Measurements from ENCODE around the gene PACS1.
A peak's percentile ranks its signal among the peaks of the same experiment; 100 is the strongest.

PACS1 gene

GRCh38 chr11:66124564-66124963, 54.5 kb downstream of the PACS1 start:
- Histone ChIP-seq H3K4me1 (ENCODE audit: control insufficient read depth in 1 of 2, insufficient read depth in 1 of 2, low read depth in 1 of 2, low read length in 1 of 2) (peaks cover 22 to 26% of the 10 kb centered on the region in 2 experiments), H3K27ac (no peak overlapping the region), H3K4me3 (ENCODE audit: low read depth in 1 of 2, low read length in 1 of 2) (no peak overlapping the region), H3K36me3 (no peaks in the 10 kb centered on the region), H3K9me3 (no peaks in the 10 kb centered on the region), H3K27me3 (no peaks in the 10 kb centered on the region)
- TF ChIP-seq, protein P1, sequence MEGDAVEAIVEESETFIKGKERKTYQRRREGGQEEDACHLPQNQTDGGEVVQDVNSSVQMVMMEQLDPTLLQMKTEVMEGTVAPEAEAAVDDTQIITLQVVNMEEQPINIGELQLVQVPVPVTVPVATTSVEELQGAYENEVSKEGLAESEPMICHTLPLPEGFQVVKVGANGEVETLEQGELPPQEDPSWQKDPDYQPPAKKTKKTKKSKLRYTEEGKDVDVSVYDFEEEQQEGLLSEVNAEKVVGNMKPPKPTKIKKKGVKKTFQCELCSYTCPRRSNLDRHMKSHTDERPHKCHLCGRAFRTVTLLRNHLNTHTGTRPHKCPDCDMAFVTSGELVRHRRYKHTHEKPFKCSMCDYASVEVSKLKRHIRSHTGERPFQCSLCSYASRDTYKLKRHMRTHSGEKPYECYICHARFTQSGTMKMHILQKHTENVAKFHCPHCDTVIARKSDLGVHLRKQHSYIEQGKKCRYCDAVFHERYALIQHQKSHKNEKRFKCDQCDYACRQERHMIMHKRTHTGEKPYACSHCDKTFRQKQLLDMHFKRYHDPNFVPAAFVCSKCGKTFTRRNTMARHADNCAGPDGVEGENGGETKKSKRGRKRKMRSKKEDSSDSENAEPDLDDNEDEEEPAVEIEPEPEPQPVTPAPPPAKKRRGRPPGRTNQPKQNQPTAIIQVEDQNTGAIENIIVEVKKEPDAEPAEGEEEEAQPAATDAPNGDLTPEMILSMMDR (IDR thresholded peaks at IDR 0.05): no peak

DNA sequence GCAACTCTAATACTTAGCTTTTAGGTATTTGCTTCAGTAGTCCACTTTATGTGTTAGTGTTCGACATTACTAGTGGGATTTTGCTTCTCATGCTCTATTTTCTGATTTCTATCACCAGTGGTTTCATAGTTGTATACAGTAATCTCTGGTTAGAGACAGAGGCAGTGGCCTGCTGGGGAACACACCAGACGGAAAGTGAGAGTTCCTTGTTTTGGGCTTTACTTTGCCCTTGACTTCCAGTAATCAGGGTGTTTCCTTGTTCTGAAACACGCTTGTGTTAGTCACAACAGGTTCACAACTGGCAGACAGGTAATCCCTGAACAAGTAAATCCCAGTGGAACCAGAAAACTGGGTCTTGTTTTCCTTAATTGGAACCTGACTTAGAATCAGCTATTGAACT, 56.0 kb downstream of the PACS1 start:
- no peaks in the 10 kb centered on the region for H3K36me3 ChIP-seq
- peaks cover 22 to 26% of the 10 kb centered on the region in 2 experiments for H3K4me1 ChIP-seq (ENCODE audit: control insufficient read depth in 1 of 2, insufficient read depth in 1 of 2, low read depth in 1 of 2, low read length in 1 of 2)
- no peaks in the 10 kb centered on the region for H3K9me3 ChIP-seq
- no peaks in the 10 kb centered on the region for H3K27me3 ChIP-seq
- peak overlapping the region; percentile 80 for H3K27ac ChIP-seq
- TF ChIP-seq, protein P1 (IDR thresholded peaks at IDR 0.05): no peak
- no peak overlapping the region for H3K4me3 ChIP-seq (ENCODE audit: low read depth in 1 of 2, low read length in 1 of 2)

- Histone ChIP-seq H3K27ac (peak overlapping the region; percentile 80), H3K9me3 (no peaks in the 10 kb centered on the region), H3K4me1 (ENCODE audit: control insufficient read depth in 1 of 2, insufficient read depth in 1 of 2, low read depth in 1 of 2, low read length in 1 of 2) (peaks cover 22 to 26% of the 10 kb centered on the region in 2 experiments), H3K36me3 (no peaks in the 10 kb centered on the region), H3K4me3 (ENCODE audit: low read depth in 1 of 2, low read length in 1 of 2) (no peak overlapping the region), H3K27me3 (no peaks in the 10 kb centered on the region)
- TF ChIP-seq, protein P1 (IDR thresholded peaks at IDR 0.05): no peak
These were observed 56.9 kb downstream of the PACS1 start for GRCh38 chr11:66126808-66127555.

DNA sequence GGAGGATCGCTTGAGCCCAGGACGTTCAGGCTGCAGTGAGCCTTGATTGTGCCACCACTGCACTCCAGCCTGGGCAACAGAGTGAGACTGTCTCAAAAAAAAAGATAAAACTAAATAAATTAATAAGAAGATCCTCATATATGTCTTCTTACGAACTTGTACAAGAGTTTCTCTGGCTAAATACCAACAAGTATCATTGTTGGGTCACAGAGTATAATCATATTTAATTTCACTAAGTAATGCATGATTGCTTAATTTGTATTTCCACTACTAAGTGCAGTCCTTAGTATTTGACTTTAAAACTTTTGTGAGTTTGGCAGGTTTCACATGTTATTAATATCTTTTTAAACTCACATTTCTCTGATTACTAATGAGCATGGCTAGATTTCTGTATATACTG, 60.9 kb downstream of the PACS1 start:
- Histone ChIP-seq H3K4me1 (ENCODE audit: control insufficient read depth in 1 of 2, insufficient read depth in 1 of 2, low read depth in 1 of 2, low read length in 1 of 2) (peaks cover 16 to 18% of the 10 kb centered on the region in 2 experiments), H3K4me3 (ENCODE audit: low read depth in 1 of 2, low read length in 1 of 2) (no peak overlapping the region), H3K27ac (no peak overlapping the region), H3K36me3 (no peaks in the 10 kb centered on the region), H3K9me3 (no peaks in the 10 kb centered on the region), H3K27me3 (no peaks in the 10 kb centered on the region)
- TF ChIP-seq, protein P1 (IDR thresholded peaks at IDR 0.05): no peak

DNA sequence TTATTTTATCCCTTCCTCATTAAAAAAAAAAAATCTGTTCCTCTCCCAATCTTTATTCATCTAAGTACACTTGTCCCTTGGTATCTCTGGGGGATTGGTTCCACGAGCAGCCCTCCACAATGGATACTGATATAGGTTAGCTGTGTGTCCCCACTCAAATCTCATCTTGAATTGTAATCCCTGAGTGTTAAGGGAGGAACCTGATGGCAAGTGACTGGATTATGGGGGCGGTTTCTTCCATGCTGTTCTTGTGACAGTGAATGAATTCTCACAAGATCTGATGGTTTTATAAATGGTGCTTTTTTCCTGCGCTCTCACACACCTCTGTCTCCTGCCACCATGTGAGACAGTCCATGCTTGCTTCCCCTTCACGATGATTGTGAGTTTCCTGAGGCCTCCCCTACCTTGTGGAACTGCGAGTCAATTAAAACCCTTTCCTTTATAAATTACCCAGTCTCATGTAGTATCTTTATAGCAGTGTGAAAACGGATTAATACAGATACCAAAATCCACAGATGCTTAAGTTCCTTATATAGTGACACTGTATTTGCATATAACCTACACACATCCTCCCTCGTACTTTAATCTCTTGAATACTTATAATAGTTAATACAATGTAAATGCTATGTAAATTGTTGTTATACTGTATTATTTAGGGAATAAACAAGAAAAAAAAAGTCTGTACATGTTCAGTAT, 62.0 kb downstream of the PACS1 start:
- Histone ChIP-seq H3K9me3 (no peaks in the 10 kb centered on the region), H3K4me3 (ENCODE audit: low read depth in 1 of 2, low read length in 1 of 2) (no peak overlapping the region), H3K4me1 (ENCODE audit: control insufficient read depth in 1 of 2, insufficient read depth in 1 of 2, low read depth in 1 of 2, low read length in 1 of 2) (peaks cover 5 to 7% of the 10 kb centered on the region in 2 experiments), H3K27ac (no peak overlapping the region), H3K36me3 (no peaks in the 10 kb centered on the region), H3K27me3 (no peaks in the 10 kb centered on the region)
- TF ChIP-seq, protein P1 (IDR thresholded peaks at IDR 0.05): no peak

Measured in neutrophil (primary cell).